Stomach (tissue), 9 donors: Measurements from ENCODE around the gene NELL1. TPM values are rescaled to one million over a fixed set of nuclear protein-coding genes. Genes with fewer than 3 reads are reported as not detected.

Experiments used
- DNase-seq, 2 donors: peaks; one replicate each; pipeline versions ENCODE4 v3.0.0 to v3.0.0-alpha.2; 2013 to 2019
- H3K27ac ChIP-seq, 5 donors: fragments of 200-600 bp in 4 of 5; sonication (generic) in 4 of 5; one replicate each; pipeline ENCODE4 v1.5.1; 2013 to 2019; ENCODE audit warnings: mild to moderate bottlenecking in 1 of 5, moderate library complexity in 1 of 5
- H3K27me3 ChIP-seq, 3 donors: fragments of 200-600 bp; sonication (generic); one replicate each; pipeline ENCODE4 v1.5.1; 2017 to 2019; ENCODE audit warnings: mixed run types in 1 of 3
- H3K36me3 ChIP-seq, 4 donors: fragments of 200-600 bp; sonication (generic); 1 replicate in 3 of 4; 2 replicates in 1 of 4; pipeline ENCODE4 v1.5.1; 2016 to 2019
- H3K4me1 ChIP-seq, 4 donors: fragments of 200-600 bp; sonication (generic); one replicate each; pipeline ENCODE4 v1.5.1; 2016 to 2019
- H3K4me3 ChIP-seq, 4 donors: fragments of 200-600 bp; sonication (generic) in 3 of 4; one replicate each; pipeline ENCODE4 v1.5.1; 2016 to 2019; ENCODE audit warnings: mild to moderate bottlenecking in 1 of 4
- H3K9me3 ChIP-seq, 4 donors: fragments of 200-600 bp; sonication (generic); one replicate each; pipeline ENCODE4 v1.5.1; 2016 to 2019
- EP300 ChIP-seq: sonication (generic); formaldehyde crosslinking; IDR thresholded peaks from one replicate; pipeline ENCODE4 v1.6.1; 2017; ENCODE audit warnings: antibody characterized with exemption
- POLR2A ChIP-seq, 4 donors: fragments of 450-650 bp; IDR thresholded peaks; one replicate each; pipeline ENCODE4 v1.6.1; 2016; ENCODE audit warnings: antibody characterized with exemption in 4 of 4, control low read depth in 2 of 4, mild to moderate bottlenecking in 1 of 4, moderate library complexity in 1 of 4
- POLR2AphosphoS5 ChIP-seq, 3 donors: sonication (generic); formaldehyde crosslinking; IDR thresholded peaks; one replicate each; pipeline ENCODE4 v1.6.1; 2016; ENCODE audit warnings: antibody characterized with exemption in 3 of 3
- WGBS, 5 donors: extraction: QIAGEN DNeasy Blood & Tissue Kit in 3 of 5; methylation state at CpG; one replicate each; pipeline versions ENCODE4 v1.1.5 to v1.1.7; 2013 to 2018; 5-methylcytosine and 5-hydroxymethylcytosine counted together
- intact Hi-C: fragments of 100-400 bp; cut with DNase I; formaldehyde crosslinking; loops from one replicate; pipeline ENCODE4 v1.15.1; 2023; ENCODE audit warnings: low total_unique reads
- polyA plus RNA-seq, 3 donors: library from polyadenylated mRNA; stranded (reverse); fragments of 200-250 nt; gene quantifications; one replicate each; pipeline ENCODE4 v1.2.3, GENCODE V29; 2013
- total RNA-seq, 5 donors: library from RNA; depleted of rRNA; stranded (reverse); fragments of >200 nt; gene quantifications; one replicate each; pipeline versions ENCODE4 v1.1.0 to v1.2.3, GENCODE V29; 2014 to 2016
- TF ChIP-seq, protein P1 (sequence below), 7 experiments: fragments of 450-650 bp in 4 of 7; fragments of 200-600 bp in 3 of 7; sonication (generic) in 3 of 7; IDR thresholded peaks; one replicate each; pipeline ENCODE4 v1.5.1; 2016 to 2019; ENCODE audit warnings: antibody characterized with exemption in 7 of 7, control low read depth in 2 of 7, mild to moderate bottlenecking in 1 of 7
- donor health status: healthy with polysubstance abuse.
- donor health status: Bipolar disorder and iron deficiency.
- donor health status: healthy.

The NELL1 gene
- total and polyA plus RNA-seq, 8 donors, result 0.05 to 15.4 (median 2.7) TPM; not detected in 5

DNA sequence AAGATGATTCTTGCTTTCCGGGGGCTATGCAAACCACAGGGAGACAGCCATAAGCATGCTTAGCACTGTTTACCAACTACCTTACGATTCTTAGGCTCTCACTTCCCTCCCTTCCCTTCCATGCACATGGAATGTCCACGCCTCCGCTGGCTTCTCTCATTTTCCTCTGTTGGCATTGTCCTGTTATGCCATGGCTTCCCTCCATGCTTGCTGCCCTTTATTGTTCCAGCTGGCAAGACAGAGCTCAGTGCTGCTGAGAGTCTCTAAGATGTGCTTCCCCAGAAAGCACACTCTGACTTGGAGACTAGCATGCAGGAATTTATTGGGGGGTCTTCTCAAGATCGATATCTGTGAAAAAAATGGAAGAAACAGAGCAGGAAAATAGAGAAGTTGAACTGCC lies 379.2 kb downstream of the NELL1 start:
- no peak for DNase-seq
- Histone ChIP-seq H3K9me3 (no peaks in the 10 kb centered on the region), H3K27me3 (no peaks in the 10 kb centered on the region), H3K4me1 (no peaks in the 10 kb centered on the region), H3K4me3 (no peak overlapping the region), H3K27ac (no peak overlapping the region), H3K36me3 (no peaks in the 10 kb centered on the region)
- TF ChIP-seq POLR2AphosphoS5 (IDR thresholded peaks at IDR 0.05), result no peak
- TF ChIP-seq EP300, result no peak
- TF ChIP-seq POLR2A (IDR thresholded peaks at IDR 0.05), result no peak
- TF ChIP-seq, protein P1, sequence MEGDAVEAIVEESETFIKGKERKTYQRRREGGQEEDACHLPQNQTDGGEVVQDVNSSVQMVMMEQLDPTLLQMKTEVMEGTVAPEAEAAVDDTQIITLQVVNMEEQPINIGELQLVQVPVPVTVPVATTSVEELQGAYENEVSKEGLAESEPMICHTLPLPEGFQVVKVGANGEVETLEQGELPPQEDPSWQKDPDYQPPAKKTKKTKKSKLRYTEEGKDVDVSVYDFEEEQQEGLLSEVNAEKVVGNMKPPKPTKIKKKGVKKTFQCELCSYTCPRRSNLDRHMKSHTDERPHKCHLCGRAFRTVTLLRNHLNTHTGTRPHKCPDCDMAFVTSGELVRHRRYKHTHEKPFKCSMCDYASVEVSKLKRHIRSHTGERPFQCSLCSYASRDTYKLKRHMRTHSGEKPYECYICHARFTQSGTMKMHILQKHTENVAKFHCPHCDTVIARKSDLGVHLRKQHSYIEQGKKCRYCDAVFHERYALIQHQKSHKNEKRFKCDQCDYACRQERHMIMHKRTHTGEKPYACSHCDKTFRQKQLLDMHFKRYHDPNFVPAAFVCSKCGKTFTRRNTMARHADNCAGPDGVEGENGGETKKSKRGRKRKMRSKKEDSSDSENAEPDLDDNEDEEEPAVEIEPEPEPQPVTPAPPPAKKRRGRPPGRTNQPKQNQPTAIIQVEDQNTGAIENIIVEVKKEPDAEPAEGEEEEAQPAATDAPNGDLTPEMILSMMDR (IDR thresholded peaks at IDR 0.05), result no peak
- intact Hi-C loops, result no loop called here
- 52 to 67% (median 61%) methylated on average over 5 of the region's 5 CpGs for WGBS, 5 donors

DNA sequence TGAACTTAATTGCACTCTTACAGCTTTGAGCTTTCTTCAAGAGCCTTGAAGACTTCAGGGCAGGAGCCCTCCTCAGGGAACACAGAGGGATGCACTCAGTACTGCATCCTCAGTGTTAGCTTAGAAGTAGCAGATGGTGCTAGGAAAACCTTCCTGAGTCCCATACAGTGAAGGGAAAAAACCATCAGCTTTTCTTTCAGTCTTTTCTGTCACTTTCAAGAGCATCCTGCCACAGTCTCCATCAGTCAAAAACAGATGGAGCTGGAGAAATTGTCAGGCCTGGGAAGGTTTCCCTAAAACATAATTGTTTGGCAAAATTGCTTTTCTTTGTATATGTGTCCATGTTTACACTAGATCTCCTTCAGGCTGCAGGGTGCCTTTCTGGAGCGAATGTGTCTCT lies 384.1 kb downstream of the NELL1 start:
- intact Hi-C loops, result no loop called here
- no peaks in the 10 kb centered on the region for H3K4me1 ChIP-seq
- H3K9me3 ChIP-seq, result no peaks in the 10 kb centered on the region
- H3K27ac ChIP-seq, result no peak overlapping the region
- TF ChIP-seq, protein P1 (IDR thresholded peaks at IDR 0.05), result no peak
- TF ChIP-seq EP300 (no peak), POLR2A (IDR thresholded peaks at IDR 0.05) (no peak), POLR2AphosphoS5 (IDR thresholded peaks at IDR 0.05) (no peak)
- H3K36me3 ChIP-seq, result no peaks in the 10 kb centered on the region
- no peak overlapping the region for H3K4me3 ChIP-seq
- DNase-seq, result no peak
- 34 to 48% (median 37%) methylated on average over 1 of the region's 1 CpG for WGBS, 5 donors
- no peaks in the 10 kb centered on the region for H3K27me3 ChIP-seq

DNA sequence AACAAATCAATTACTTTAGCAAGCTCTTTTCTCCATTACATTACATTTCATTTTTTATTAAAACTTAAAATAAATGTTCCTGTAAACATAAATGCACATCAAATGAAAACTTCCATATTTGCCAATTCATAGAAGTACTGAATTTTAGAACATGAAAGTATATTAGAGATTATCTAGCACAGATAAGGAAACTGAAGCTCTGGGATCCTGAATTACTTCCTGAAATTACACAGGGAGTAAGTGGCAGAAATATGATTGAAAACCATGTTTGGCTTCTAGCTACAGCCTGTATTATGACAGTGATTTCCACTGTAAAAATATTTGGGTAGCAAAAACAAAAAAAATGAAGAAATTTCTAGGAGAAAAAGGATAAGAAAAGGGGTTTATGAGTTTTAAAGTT lies 387.3 kb downstream of the NELL1 start:
- no peaks in the 10 kb centered on the region for H3K9me3 ChIP-seq
- H3K27ac ChIP-seq, result no peak overlapping the region
- intact Hi-C loops, result no loop called here
- no peak for DNase-seq
- H3K27me3 ChIP-seq, result no peaks in the 10 kb centered on the region
- no peak overlapping the region for H3K4me3 ChIP-seq
- no peaks in the 10 kb centered on the region for H3K36me3 ChIP-seq
- no peak for TF ChIP-seq POLR2A (IDR thresholded peaks at IDR 0.05)
- no peak for TF ChIP-seq EP300
- TF ChIP-seq POLR2AphosphoS5 (IDR thresholded peaks at IDR 0.05), result no peak
- TF ChIP-seq, protein P1 (IDR thresholded peaks at IDR 0.05), result no peak
- no peaks in the 10 kb centered on the region for H3K4me1 ChIP-seq

DNA sequence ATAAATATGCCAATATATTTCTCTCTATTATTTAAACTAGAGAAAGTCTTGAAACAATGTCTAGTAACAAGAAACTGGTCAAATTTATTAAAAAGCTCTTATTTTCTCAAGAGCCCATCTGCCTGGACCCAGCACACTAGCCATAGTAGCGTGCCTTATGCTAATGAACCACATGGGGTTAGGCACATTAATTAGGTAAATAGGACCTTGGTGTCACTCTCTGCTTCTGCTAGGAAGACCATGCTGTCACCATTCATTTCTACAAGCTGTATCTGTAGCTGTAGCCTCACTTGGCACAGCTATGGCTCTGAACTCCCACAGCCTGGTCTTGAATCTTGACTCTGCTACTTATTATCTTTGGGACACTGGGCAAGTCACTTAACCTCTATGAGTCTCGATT lies 390.5 kb downstream of the NELL1 start:
- Histone ChIP-seq H3K9me3 (peaks cover 0 to 9% (median 2%) of the 10 kb centered on the region in 4 donors), H3K27me3 (no peaks in the 10 kb centered on the region), H3K4me3 (no peak overlapping the region), H3K36me3 (no peaks in the 10 kb centered on the region), H3K4me1 (no peaks in the 10 kb centered on the region), H3K27ac (no peak overlapping the region)
- WGBS, 5 donors, result 57 to 69% (median 63%) methylated on average over 2 of the region's 2 CpGs
- TF ChIP-seq POLR2A (IDR thresholded peaks at IDR 0.05) (no peak), POLR2AphosphoS5 (IDR thresholded peaks at IDR 0.05) (no peak), EP300 (no peak)
- TF ChIP-seq, protein P1 (IDR thresholded peaks at IDR 0.05), result no peak
- no peak for DNase-seq
- intact Hi-C loops, result no loop called here
